Measurements from ENCODE around the gene ITGA6.
A peak's percentile ranks its signal among the peaks of the same experiment; 100 is the strongest.

Gene ITGA6

GRCh38 chr2:172554352-172555271, 127.2 kb downstream of the ITGA6 start:
- Histone ChIP-seq H3K18ac (ENCODE audit: low read depth in 1 of 2, low read length in 2 of 2) (no peak overlapping the region), H3K9ac (ENCODE audit: low read length) (peak overlapping the region; percentile 94), H3K36me3 (ENCODE audit: control insufficient read depth in 1 of 2, insufficient read depth in 2 of 2, low read depth in 1 of 2, low read length in 2 of 2) (no peaks in the 10 kb centered on the region), H2BK5ac (ENCODE audit: low read depth, low read length, poor library complexity, severe bottlenecking) (no peak overlapping the region), H2BK120ac (ENCODE audit: low read depth, low read length) (no peak overlapping the region), H3K23ac (ENCODE audit: low read length in 2 of 2) (no peak overlapping the region), H3K27ac (ENCODE audit: low read length, poor library complexity, severe bottlenecking) (no peak overlapping the region), H2BK12ac (ENCODE audit: low read length in 2 of 2) (no peak overlapping the region), H3K27me3 (ENCODE audit: control insufficient read depth in 1 of 2, insufficient read depth in 1 of 2, low read length in 2 of 2) (no peaks in the 10 kb centered on the region), H4K91ac (ENCODE audit: low read length) (no peak overlapping the region), H3K4me1 (ENCODE audit: control insufficient read depth, insufficient read depth, low read depth, low read length) (peaks cover 4% of the 10 kb centered on the region), H3K4me3 (ENCODE audit: insufficient read depth in 1 of 2, low read depth in 1 of 2, low read length in 2 of 2) (peak overlapping the region in 1 of 2 experiments; percentile 98), H3K9me3 (ENCODE audit: control insufficient read depth, low read length) (no peaks in the 10 kb centered on the region), H2BK15ac (ENCODE audit: low read depth, poor library complexity, severe bottlenecking) (no peak overlapping the region), H4K8ac (ENCODE audit: low read length) (no peak overlapping the region), H2AFZ (ENCODE audit: low read depth, low read length) (no peak overlapping the region), H3K79me1 (replicated peaks; ENCODE audit: low read length, poor library complexity, severe bottlenecking) (peaks cover 4% of the 10 kb centered on the region), H2AK5ac (ENCODE audit: low read length, severe bottlenecking) (no peak overlapping the region), H3K4me2 (ENCODE audit: low read length, poor library complexity, severe bottlenecking) (no peak overlapping the region), H3K14ac (ENCODE audit: low read length in 2 of 2) (no peak overlapping the region), H3K4ac (ENCODE audit: low read depth in 1 of 2, low read length in 2 of 2) (no peak overlapping the region)
- DNase-seq = no peak
- WGBS = 80% methylated on average over 14 of the region's 18 CpGs

DNA sequence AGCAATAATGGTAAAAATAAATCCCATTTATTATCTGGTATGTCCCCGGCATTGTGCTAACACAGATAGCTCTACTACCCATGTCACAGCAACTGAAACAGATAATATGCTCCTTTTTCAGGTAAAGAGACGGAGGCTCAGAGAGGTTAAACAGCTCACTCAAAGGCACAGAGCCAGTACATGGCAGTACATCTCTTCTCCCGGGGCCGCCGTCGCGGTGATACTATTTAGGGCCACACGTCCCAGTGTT, 127.8 kb downstream of the ITGA6 start:
- Histone ChIP-seq H2AFZ (ENCODE audit: low read depth, low read length) (peak overlapping the region; percentile 14), H3K14ac (ENCODE audit: low read length in 2 of 2) (no peak overlapping the region), H3K4me1 (ENCODE audit: control insufficient read depth, insufficient read depth, low read depth, low read length) (peaks cover 4% of the 10 kb centered on the region), H3K9me3 (ENCODE audit: control insufficient read depth, low read length) (no peaks in the 10 kb centered on the region), H3K23ac (ENCODE audit: low read length in 2 of 2) (no peak overlapping the region), H3K27me3 (ENCODE audit: control insufficient read depth in 1 of 2, insufficient read depth in 1 of 2, low read length in 2 of 2) (no peaks in the 10 kb centered on the region), H4K8ac (ENCODE audit: low read length) (peak overlapping the region; percentile 95), H3K36me3 (ENCODE audit: control insufficient read depth in 1 of 2, insufficient read depth in 2 of 2, low read depth in 1 of 2, low read length in 2 of 2) (peaks cover under 1 to 5% of the 10 kb centered on the region in 2 experiments), H2AK5ac (ENCODE audit: low read length, severe bottlenecking) (no peak overlapping the region), H2BK15ac (ENCODE audit: low read depth, poor library complexity, severe bottlenecking) (no peak overlapping the region), H2BK5ac (ENCODE audit: low read depth, low read length, poor library complexity, severe bottlenecking) (no peak overlapping the region), H4K91ac (ENCODE audit: low read length) (peak overlapping the region; percentile 77), H3K4me3 (ENCODE audit: insufficient read depth in 1 of 2, low read depth in 1 of 2, low read length in 2 of 2) (peak overlapping the region; percentile 97 to 98), H2BK12ac (ENCODE audit: low read length in 2 of 2) (peak overlapping the region in 1 of 2 experiments; percentile 69), H3K27ac (ENCODE audit: low read length, poor library complexity, severe bottlenecking) (no peak overlapping the region), H3K4me2 (ENCODE audit: low read length, poor library complexity, severe bottlenecking) (peak overlapping the region; percentile 69), H3K4ac (ENCODE audit: low read depth in 1 of 2, low read length in 2 of 2) (peak overlapping the region in 1 of 2 experiments; percentile 27), H3K79me1 (replicated peaks; ENCODE audit: low read length, poor library complexity, severe bottlenecking) (peaks cover 7% of the 10 kb centered on the region), H3K18ac (ENCODE audit: low read depth in 1 of 2, low read length in 2 of 2) (peak overlapping the region; percentile 82 to 95), H3K9ac (ENCODE audit: low read length) (peak overlapping the region; percentile 94), H2BK120ac (ENCODE audit: low read depth, low read length) (peak overlapping the region; percentile 1)
- WGBS = 22% methylated on average over 8 of the region's 8 CpGs
- DNase-seq = no peak

All from mesenchymal stem cell (in vitro differentiated cells and primary cell).